ENCODE measurements around the gene CAMKK1. TPM values are rescaled to one million over a fixed set of nuclear protein-coding genes. Genes with fewer than 3 reads are reported as not detected.

The CAMKK1 gene
- total and polyA plus RNA-seq, 9 of the 15 experiments (the other 6 are each of a cell fraction or from before 2014, with no cell fraction given): 0.34 to 7.5 (median 4.9) TPM

DNA sequence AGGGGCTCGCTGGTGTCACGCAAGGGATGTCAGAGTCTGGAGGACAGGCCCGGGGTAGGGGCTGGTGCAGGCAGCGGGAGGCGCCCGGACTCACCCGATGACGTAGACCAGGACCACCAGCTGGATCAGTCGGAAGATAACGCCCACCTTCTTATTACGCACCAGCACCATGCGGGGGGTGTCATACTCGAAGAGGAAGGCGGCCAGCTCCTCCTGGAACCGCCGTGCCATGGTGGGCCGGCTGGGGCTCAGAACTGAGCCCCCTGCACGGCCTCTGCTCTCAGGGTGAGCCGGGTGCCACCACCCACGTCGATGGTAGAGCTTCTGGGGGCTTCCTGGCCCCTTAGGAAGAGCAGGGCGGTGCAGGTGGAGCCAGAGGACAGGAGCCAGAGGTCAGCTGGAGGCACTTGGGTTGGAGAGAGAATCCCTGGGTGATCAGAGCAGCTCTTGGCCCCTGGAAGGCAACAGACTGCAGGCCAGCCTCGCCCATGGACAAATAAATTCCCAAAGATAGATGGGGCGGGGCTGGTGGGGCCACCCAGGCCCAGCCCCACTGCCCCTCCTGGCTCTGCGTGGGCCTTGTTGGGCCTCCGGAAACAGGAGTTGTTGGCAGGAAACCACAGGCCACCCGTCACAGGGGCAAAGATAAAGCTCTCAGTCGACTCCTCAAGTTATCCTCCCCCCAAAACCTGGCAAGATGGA lies 23.3 kb upstream of the CAMKK1 start, which contains the start of gene P2RX1 (continued):
- TF ChIP-seq ADNP (tag; IDR thresholded peaks at IDR 0.05) (no peak), ELF2 (CRISPR knock-in tag; IDR thresholded peaks at IDR 0.05) (no peak), TEAD4 (IDR thresholded peaks at IDR 0.05; ENCODE audit: low read length) (no peak), TEAD4 (CRISPR knock-in tag; IDR thresholded peaks at IDR 0.05; ENCODE audit: borderline replicate concordance) (no peak), KLF1 (tag; IDR thresholded peaks at IDR 0.05) (no peak), CC2D1A (IDR thresholded peaks at IDR 0.05) (no peak), ZFP36 (IDR thresholded peaks at IDR 0.05; ENCODE audit: low read depth, low read length, partially characterized antibody) (no peak), MIER1 (IDR thresholded peaks at IDR 0.05; ENCODE audit: low read depth) (no peak), EZH2 (IDR thresholded peaks at IDR 0.05; ENCODE audit: borderline replicate concordance, low read depth, low read length) (no peak), ZNF282 (CRISPR knock-in tag; IDR thresholded peaks at IDR 0.05) (no peak), TGIF2 (CRISPR knock-in tag; IDR thresholded peaks at IDR 0.05) (no peak), DMBX1 (CRISPR knock-in tag; IDR thresholded peaks at IDR 0.05; ENCODE audit: borderline replicate concordance) (peak; percentile 44; the same call in 1 of the 2 replicates)
- TF ChIP-seq, protein P1, sequence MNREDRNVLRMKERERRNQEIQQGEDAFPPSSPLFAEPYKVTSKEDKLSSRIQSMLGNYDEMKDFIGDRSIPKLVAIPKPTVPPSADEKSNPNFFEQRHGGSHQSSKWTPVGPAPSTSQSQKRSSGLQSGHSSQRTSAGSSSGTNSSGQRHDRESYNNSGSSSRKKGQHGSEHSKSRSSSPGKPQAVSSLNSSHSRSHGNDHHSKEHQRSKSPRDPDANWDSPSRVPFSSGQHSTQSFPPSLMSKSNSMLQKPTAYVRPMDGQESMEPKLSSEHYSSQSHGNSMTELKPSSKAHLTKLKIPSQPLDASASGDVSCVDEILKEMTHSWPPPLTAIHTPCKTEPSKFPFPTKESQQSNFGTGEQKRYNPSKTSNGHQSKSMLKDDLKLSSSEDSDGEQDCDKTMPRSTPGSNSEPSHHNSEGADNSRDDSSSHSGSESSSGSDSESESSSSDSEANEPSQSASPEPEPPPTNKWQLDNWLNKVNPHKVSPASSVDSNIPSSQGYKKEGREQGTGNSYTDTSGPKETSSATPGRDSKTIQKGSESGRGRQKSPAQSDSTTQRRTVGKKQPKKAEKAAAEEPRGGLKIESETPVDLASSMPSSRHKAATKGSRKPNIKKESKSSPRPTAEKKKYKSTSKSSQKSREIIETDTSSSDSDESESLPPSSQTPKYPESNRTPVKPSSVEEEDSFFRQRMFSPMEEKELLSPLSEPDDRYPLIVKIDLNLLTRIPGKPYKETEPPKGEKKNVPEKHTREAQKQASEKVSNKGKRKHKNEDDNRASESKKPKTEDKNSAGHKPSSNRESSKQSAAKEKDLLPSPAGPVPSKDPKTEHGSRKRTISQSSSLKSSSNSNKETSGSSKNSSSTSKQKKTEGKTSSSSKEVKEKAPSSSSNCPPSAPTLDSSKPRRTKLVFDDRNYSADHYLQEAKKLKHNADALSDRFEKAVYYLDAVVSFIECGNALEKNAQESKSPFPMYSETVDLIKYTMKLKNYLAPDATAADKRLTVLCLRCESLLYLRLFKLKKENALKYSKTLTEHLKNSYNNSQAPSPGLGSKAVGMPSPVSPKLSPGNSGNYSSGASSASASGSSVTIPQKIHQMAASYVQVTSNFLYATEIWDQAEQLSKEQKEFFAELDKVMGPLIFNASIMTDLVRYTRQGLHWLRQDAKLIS (CRISPR knock-in tag; IDR thresholded peaks at IDR 0.05): no peak
- TF ChIP-seq, protein P2, sequence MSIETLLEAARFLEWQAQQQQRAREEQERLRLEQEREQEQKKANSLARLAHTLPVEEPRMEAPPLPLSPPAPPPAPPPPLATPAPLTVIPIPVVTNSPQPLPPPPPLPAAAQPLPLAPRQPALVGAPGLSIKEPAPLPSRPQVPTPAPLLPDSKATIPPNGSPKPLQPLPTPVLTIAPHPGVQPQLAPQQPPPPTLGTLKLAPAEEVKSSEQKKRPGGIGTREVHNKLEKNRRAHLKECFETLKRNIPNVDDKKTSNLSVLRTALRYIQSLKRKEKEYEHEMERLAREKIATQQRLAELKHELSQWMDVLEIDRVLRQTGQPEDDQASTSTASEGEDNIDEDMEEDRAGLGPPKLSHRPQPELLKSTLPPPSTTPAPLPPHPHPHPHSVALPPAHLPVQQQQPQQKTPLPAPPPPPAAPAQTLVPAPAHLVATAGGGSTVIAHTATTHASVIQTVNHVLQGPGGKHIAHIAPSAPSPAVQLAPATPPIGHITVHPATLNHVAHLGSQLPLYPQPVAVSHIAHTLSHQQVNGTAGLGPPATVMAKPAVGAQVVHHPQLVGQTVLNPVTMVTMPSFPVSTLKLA (conservative IDR thresholded peaks at IDR 0.05): 0 out of 4 replicates have a peak, but pooled peaks of 1 of the 2 experiments have one; percentile 24
- TF ChIP-seq, protein P3, sequence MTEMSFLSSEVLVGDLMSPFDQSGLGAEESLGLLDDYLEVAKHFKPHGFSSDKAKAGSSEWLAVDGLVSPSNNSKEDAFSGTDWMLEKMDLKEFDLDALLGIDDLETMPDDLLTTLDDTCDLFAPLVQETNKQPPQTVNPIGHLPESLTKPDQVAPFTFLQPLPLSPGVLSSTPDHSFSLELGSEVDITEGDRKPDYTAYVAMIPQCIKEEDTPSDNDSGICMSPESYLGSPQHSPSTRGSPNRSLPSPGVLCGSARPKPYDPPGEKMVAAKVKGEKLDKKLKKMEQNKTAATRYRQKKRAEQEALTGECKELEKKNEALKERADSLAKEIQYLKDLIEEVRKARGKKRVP (CRISPR knock-in tag; IDR thresholded peaks at IDR 0.05): no peak
- TF ChIP-seq, protein P4, sequence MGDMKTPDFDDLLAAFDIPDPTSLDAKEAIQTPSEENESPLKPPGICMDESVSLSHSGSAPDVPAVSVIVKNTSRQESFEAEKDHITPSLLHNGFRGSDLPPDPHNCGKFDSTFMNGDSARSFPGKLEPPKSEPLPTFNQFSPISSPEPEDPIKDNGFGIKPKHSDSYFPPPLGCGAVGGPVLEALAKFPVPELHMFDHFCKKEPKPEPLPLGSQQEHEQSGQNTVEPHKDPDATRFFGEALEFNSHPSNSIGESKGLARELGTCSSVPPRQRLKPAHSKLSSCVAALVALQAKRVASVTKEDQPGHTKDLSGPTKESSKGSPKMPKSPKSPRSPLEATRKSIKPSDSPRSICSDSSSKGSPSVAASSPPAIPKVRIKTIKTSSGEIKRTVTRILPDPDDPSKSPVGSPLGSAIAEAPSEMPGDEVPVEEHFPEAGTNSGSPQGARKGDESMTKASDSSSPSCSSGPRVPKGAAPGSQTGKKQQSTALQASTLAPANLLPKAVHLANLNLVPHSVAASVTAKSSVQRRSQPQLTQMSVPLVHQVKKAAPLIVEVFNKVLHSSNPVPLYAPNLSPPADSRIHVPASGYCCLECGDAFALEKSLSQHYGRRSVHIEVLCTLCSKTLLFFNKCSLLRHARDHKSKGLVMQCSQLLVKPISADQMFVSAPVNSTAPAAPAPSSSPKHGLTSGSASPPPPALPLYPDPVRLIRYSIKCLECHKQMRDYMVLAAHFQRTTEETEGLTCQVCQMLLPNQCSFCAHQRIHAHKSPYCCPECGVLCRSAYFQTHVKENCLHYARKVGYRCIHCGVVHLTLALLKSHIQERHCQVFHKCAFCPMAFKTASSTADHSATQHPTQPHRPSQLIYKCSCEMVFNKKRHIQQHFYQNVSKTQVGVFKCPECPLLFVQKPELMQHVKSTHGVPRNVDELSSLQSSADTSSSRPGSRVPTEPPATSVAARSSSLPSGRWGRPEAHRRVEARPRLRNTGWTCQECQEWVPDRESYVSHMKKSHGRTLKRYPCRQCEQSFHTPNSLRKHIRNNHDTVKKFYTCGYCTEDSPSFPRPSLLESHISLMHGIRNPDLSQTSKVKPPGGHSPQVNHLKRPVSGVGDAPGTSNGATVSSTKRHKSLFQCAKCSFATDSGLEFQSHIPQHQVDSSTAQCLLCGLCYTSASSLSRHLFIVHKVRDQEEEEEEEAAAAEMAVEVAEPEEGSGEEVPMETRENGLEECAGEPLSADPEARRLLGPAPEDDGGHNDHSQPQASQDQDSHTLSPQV (IDR thresholded peaks at IDR 0.05): peak; percentile 72
